Glutamatergic neuron (in vitro differentiated cells): Measurements from ENCODE around the gene ZNF202. TPM values are rescaled to one million over a fixed set of nuclear protein-coding genes. Genes with fewer than 3 reads are reported as not detected.

Experiments
- DNase-seq: peaks from one replicate; pipeline ENCODE4 v3.0.0; 2022
- H3K27ac Mint-ChIP-seq: one replicate; pipeline ENCODE4 v1.8.0; 2020; ENCODE audit warnings: mild to moderate bottlenecking, mixed read lengths, inconsistent platforms; ENCODE audit not compliant: unreplicated experiment
- H3K27me3 Mint-ChIP-seq: one replicate; pipeline ENCODE4 v1.8.0; 2020; ENCODE audit warnings: mild to moderate bottlenecking, moderate library complexity, mixed read lengths, inconsistent platforms; ENCODE audit not compliant: unreplicated experiment
- H3K36me3 Mint-ChIP-seq: one replicate; pipeline ENCODE4 v1.8.0; 2020; ENCODE audit warnings: mild to moderate bottlenecking, mixed read lengths, inconsistent platforms; ENCODE audit not compliant: unreplicated experiment
- H3K4me1 Mint-ChIP-seq: one replicate; pipeline ENCODE4 v1.8.0; 2020; ENCODE audit warnings: mild to moderate bottlenecking, low read depth, mixed read lengths, inconsistent platforms; ENCODE audit not compliant: unreplicated experiment
- H3K4me3 Mint-ChIP-seq: one replicate; pipeline ENCODE4 v1.8.0; 2020; ENCODE audit warnings: mild to moderate bottlenecking, mixed read lengths, inconsistent platforms; ENCODE audit not compliant: unreplicated experiment
- H3K9me3 Mint-ChIP-seq: one replicate; pipeline ENCODE4 v1.8.0; 2020; ENCODE audit warnings: mild to moderate bottlenecking, moderate library complexity, mixed read lengths, inconsistent platforms; ENCODE audit not compliant: unreplicated experiment
- CTCF ChIP-seq: fragments of 200-600 bp; sonication (generic); IDR thresholded peaks from one replicate; pipeline ENCODE4 v1.5.0; 2021; ENCODE audit not compliant: partially characterized antibody, unreplicated experiment
- total RNA-seq: library from RNA; stranded (reverse); fragmentation: NEBNext Ultra II Directional; extraction: Animal tissue kit (Norgen Biotek cat#: 25700); gene quantifications from one replicate; pipeline ENCODE4 v1.2.1, GENCODE V29; 2021; ENCODE audit not compliant: unreplicated experiment

The ZNF202 gene
- total RNA-seq, 1 donor from 2014 or later, result 18.2 TPM

GRCh38 chr11:123775289-123775688, 33.8 kb upstream of the ZNF202 start:
- no peak overlapping the region for H3K4me3 Mint-ChIP-seq
- H3K36me3 Mint-ChIP-seq, result no peaks in the 10 kb centered on the region

GRCh38 chr11:123773959-123774358, 32.5 kb upstream of the ZNF202 start:
- Mint-ChIP-seq H3K4me3 (no peak overlapping the region), H3K4me1 (peaks cover 3% of the 10 kb centered on the region), H3K27ac (no peak overlapping the region), H3K27me3 (no peaks in the 10 kb centered on the region), H3K36me3 (no peaks in the 10 kb centered on the region), H3K9me3 (no peaks in the 10 kb centered on the region)
- TF ChIP-seq CTCF, result no peak
- DNase-seq, result no peak

More at GRCh38 chr11:123775289-123775688, 33.8 kb upstream of the ZNF202 start:
- Mint-ChIP-seq H3K27me3 (no peaks in the 10 kb centered on the region), H3K9me3 (no peaks in the 10 kb centered on the region), H3K4me1 (peaks cover 3% of the 10 kb centered on the region), H3K27ac (no peak overlapping the region)
- TF ChIP-seq CTCF, result no peak
- no peak for DNase-seq

- TF ChIP-seq CTCF, result no peak
- Mint-ChIP-seq H3K27ac (no peak overlapping the region), H3K9me3 (no peaks in the 10 kb centered on the region), H3K4me1 (peaks cover 3% of the 10 kb centered on the region), H3K36me3 (peaks cover under 1% of the 10 kb centered on the region), H3K27me3 (no peaks in the 10 kb centered on the region), H3K4me3 (no peak overlapping the region)
- DNase-seq, result no peak
Observed at GRCh38 chr11:123773026-123773425, 31.6 kb upstream of the ZNF202 start.

DNA sequence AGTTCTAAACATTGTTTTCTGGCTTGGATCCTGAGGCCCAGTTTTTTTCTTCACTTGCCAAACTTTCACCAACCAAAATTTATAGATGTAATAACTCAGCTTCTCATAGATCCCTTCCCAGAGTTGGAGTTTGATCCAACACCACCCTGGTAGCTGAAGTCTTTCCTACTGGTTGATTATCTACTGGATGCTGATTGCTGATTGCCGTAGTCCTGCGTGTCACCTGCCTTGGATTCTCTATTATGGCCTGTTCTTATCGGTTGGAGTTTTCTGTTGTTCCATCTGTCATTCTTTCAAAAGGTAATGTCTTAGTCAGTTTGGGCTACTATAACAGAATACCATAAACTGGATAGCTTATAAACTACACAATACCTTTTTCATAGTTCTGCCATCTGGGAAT, 30.2 kb upstream of the ZNF202 start:
- no peak overlapping the region for H3K4me3 Mint-ChIP-seq
- DNase-seq, result no peak
- no peak overlapping the region for H3K27ac Mint-ChIP-seq
- peaks cover 6% of the 10 kb centered on the region for H3K36me3 Mint-ChIP-seq
- H3K9me3 Mint-ChIP-seq, result no peaks in the 10 kb centered on the region
- H3K4me1 Mint-ChIP-seq, result peaks cover 3% of the 10 kb centered on the region
- no peaks in the 10 kb centered on the region for H3K27me3 Mint-ChIP-seq
- TF ChIP-seq CTCF, result no peak

GRCh38 chr11:123770712-123771111, 29.3 kb upstream of the ZNF202 start:
- Mint-ChIP-seq H3K27ac (no peak overlapping the region), H3K4me1 (peaks cover under 1% of the 10 kb centered on the region), H3K4me3 (no peak overlapping the region), H3K9me3 (no peaks in the 10 kb centered on the region), H3K36me3 (peaks cover 6% of the 10 kb centered on the region), H3K27me3 (no peaks in the 10 kb centered on the region)
- no peak for TF ChIP-seq CTCF
- DNase-seq, result no peak
